ENCODE measurements around the gene MCM5. TPM values are rescaled to one million over a fixed set of nuclear protein-coding genes. Genes with fewer than 3 reads are reported as not detected.

The MCM5 gene
- total RNA-seq, 1 experiment from 2014 or later, result 112 TPM

DNA sequence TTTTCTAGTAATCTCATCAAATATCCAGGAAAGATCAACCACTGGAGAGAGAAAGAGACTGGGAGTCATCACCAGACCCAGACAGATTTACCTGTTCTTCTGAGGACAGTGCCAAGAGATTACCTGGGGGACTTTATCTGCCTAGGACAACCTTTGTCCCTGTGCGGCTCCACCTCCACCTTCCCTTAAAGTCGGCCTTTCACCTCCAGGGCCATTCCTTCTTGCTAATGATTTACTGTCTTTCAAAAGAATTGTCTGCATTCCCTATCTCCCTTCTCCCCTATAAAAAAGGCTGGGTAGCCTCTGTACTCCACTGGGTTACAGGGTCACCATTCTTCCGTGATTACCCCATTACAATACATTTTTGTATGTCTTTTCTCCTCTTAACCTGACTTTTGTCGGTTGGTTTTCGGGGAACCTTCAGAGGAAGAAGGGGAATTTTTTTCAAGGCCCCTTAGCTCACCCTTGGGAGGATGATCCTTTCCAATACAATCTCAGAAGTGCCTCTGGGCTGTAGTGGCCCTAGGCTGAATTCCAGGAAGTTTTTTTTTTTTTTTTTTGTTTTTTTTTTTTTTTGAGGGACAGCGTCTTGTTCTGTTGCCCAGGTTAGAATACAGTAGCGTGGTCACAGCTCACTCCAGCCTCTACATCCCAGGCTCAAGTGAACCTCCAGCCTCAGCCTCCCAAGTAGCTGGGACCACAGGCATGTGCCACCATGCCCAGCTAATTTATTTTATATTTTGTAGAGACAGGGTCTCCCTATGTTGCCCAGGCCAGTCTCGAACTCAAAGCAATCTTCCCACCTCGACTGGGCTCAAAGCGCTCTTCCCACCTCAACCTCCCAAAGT, 20.6 kb upstream of the MCM5 start:
- POLR2A ChIA-PET (ENCODE audit: unreplicated experiment), result interaction anchor here (0.6 kb wide), 2 partner anchors 248 to 456 kb away, joined by 3 to 7 read pairs; no protein-coding TSS in a partner anchor
- no peak for ATAC-seq

GRCh38 chr22:35380013-35380412, 19.9 kb upstream of the MCM5 start:
- ATAC-seq, result no peak
- intact Hi-C loops (cut with micrococcal nuclease), result no loop called here

More for the DNA sequence above, 20.6 kb upstream of the MCM5 start:
- H3K9ac ChIP-seq (ENCODE audit: low read length), result no peak overlapping the region
- no peaks in the 10 kb centered on the region for H3F3A ChIP-seq (ENCODE audit: low read length, unreplicated experiment)
- CTCF ChIA-PET, result no interaction called here
- no peaks in the 10 kb centered on the region for H4K20me1 ChIP-seq (ENCODE audit: low read length)
- DNase-seq, result no peak
- no peaks in the 10 kb centered on the region for H3K9me3 ChIP-seq (ENCODE audit: low read length)
- peaks cover 29% of the 10 kb centered on the region for H3K4me1 ChIP-seq (ENCODE audit: insufficient read depth, low read length)
- H3K79me2 ChIP-seq (ENCODE audit: low read length), result peaks cover 9% of the 10 kb centered on the region
- no peak overlapping the region for H3K4me3 ChIP-seq (ENCODE audit: low read length)
- no peaks in the 10 kb centered on the region for H3K36me3 ChIP-seq (ENCODE audit: low read depth, low read length)
- H2AFZ ChIP-seq (ENCODE audit: low read length), result no peak overlapping the region
- H3K4me2 ChIP-seq (ENCODE audit: low read length), result no peak overlapping the region
- intact Hi-C loops (cut with micrococcal nuclease), result no loop called here
- no peak overlapping the region for H3K27ac ChIP-seq (ENCODE audit: low read length)
- TF ChIP-seq, protein P1, sequence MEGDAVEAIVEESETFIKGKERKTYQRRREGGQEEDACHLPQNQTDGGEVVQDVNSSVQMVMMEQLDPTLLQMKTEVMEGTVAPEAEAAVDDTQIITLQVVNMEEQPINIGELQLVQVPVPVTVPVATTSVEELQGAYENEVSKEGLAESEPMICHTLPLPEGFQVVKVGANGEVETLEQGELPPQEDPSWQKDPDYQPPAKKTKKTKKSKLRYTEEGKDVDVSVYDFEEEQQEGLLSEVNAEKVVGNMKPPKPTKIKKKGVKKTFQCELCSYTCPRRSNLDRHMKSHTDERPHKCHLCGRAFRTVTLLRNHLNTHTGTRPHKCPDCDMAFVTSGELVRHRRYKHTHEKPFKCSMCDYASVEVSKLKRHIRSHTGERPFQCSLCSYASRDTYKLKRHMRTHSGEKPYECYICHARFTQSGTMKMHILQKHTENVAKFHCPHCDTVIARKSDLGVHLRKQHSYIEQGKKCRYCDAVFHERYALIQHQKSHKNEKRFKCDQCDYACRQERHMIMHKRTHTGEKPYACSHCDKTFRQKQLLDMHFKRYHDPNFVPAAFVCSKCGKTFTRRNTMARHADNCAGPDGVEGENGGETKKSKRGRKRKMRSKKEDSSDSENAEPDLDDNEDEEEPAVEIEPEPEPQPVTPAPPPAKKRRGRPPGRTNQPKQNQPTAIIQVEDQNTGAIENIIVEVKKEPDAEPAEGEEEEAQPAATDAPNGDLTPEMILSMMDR (conservative IDR thresholded peaks at IDR 0.05; ENCODE audit: low read depth, low read length), result no peak
- TF ChIP-seq EZH2phosphoT487 (IDR thresholded peaks at IDR 0.05; ENCODE audit: borderline replicate concordance, low read length), result no peak
- no peak for TF ChIP-seq EZH2 (IDR thresholded peaks at IDR 0.05; ENCODE audit: low read length, unreplicated experiment)
- no TSS peak for BruUV-seq (replicated peaks)
- no peaks in the 10 kb centered on the region for H3K27me3 ChIP-seq (ENCODE audit: low read length)
- no peaks in the 10 kb centered on the region for H3K9me2 ChIP-seq (replicated peaks; ENCODE audit: low read length)

More at GRCh38 chr22:35380013-35380412, 19.9 kb upstream of the MCM5 start:
- H3K36me3 ChIP-seq (ENCODE audit: low read depth, low read length), result no peaks in the 10 kb centered on the region
- BruUV-seq (replicated peaks), result no TSS peak
- peaks cover 29% of the 10 kb centered on the region for H3K4me1 ChIP-seq (ENCODE audit: insufficient read depth, low read length)
- H4K20me1 ChIP-seq (ENCODE audit: low read length), result no peaks in the 10 kb centered on the region
- no peaks in the 10 kb centered on the region for H3F3A ChIP-seq (ENCODE audit: low read length, unreplicated experiment)
- H3K9me2 ChIP-seq (replicated peaks; ENCODE audit: low read length), result no peaks in the 10 kb centered on the region
- H3K4me2 ChIP-seq (ENCODE audit: low read length), result no peak overlapping the region
- no peak overlapping the region for H3K27ac ChIP-seq (ENCODE audit: low read length)
- H3K4me3 ChIP-seq (ENCODE audit: low read length), result no peak overlapping the region
- H3K9ac ChIP-seq (ENCODE audit: low read length), result no peak overlapping the region
- no peaks in the 10 kb centered on the region for H3K9me3 ChIP-seq (ENCODE audit: low read length)
- POLR2A ChIA-PET (ENCODE audit: unreplicated experiment), result no interaction called here
- DNase-seq, result no peak
- peaks cover 9% of the 10 kb centered on the region for H3K79me2 ChIP-seq (ENCODE audit: low read length)
- no peak overlapping the region for H2AFZ ChIP-seq (ENCODE audit: low read length)
- CTCF ChIA-PET, result interaction anchor here (1.4 kb wide), 1 partner anchor 29 kb away, joined by 5 read pairs; no protein-coding TSS in a partner anchor
- no peaks in the 10 kb centered on the region for H3K27me3 ChIP-seq (ENCODE audit: low read length)
- TF ChIP-seq EZH2phosphoT487 (IDR thresholded peaks at IDR 0.05; ENCODE audit: borderline replicate concordance, low read length), result no peak
- TF ChIP-seq, protein P1 (conservative IDR thresholded peaks at IDR 0.05; ENCODE audit: low read depth, low read length), result no peak
- no peak for TF ChIP-seq EZH2 (IDR thresholded peaks at IDR 0.05; ENCODE audit: low read length, unreplicated experiment)

All from PC-3 (cell line).